ENCODE data around the gene VAV2.

Gene VAV2

GRCh38 chr9:133991964-133992779 is at the start of gene VAV2:
Gene VAV2, minus strand, starts transcription at chr9:133992324. Its CDS starts 46 bp downstream, at chr9:133992278.
- DNase-seq, result peak; percentile 16

GRCh38 chr9:134041649-134041962 is 49.5 kb upstream of the VAV2 start:
- no peak for DNase-seq

GRCh38 chr9:134040781-134041648 is 48.9 kb upstream of the VAV2 start:
- no peak for DNase-seq

GRCh38 chr9:134040176-134040565 is 48.0 kb upstream of the VAV2 start:
- DNase-seq, result no peak

GRCh38 chr9:134039386-134040175 is 47.5 kb upstream of the VAV2 start:
- no peak for DNase-seq

- no peak for DNase-seq
Observed at GRCh38 chr9:134037641-134038040, 45.5 kb upstream of the VAV2 start.

- DNase-seq, result no peak
Observed at GRCh38 chr9:134036130-134036529, 44.0 kb upstream of the VAV2 start.

GRCh38 chr9:134035041-134036039 is 43.2 kb upstream of the VAV2 start:
- no peak for DNase-seq

- no peak for DNase-seq
Observed at GRCh38 chr9:134034215-134035040, 42.3 kb upstream of the VAV2 start.

GRCh38 chr9:134033516-134034214 is 41.5 kb upstream of the VAV2 start:
- no peak for DNase-seq

- DNase-seq, result no peak
Observed at GRCh38 chr9:134032456-134033222, 40.5 kb upstream of the VAV2 start.

- DNase-seq, result no peak
Observed at GRCh38 chr9:134031783-134032182, 39.7 kb upstream of the VAV2 start.

- DNase-seq, result no peak
Observed at GRCh38 chr9:134030821-134031470, 38.8 kb upstream of the VAV2 start.

GRCh38 chr9:134029248-134030226 is 37.4 kb upstream of the VAV2 start:
- DNase-seq, result no peak

GRCh38 chr9:134028575-134029247 is 36.6 kb upstream of the VAV2 start:
- no peak for DNase-seq

GRCh38 chr9:134028076-134028475 is 36.0 kb upstream of the VAV2 start:
- DNase-seq, result no peak

GRCh38 chr9:134027561-134027960 is 35.4 kb upstream of the VAV2 start:
- DNase-seq, result no peak

Measured in stimulated activated CD4-positive, alpha-beta T cell treated with anti-CD3 and anti-CD28 coated beads, Interleukin-1b, Interleukin-23, amount 100 ng/mL, for 48 hours (primary cell).